NCI-H2196 (cell line): Measurements from ENCODE around the gene CZIB.
"Not testable (repeated sequence)": the region's sequence is repeated elsewhere in the genome, so short reads cannot be mapped to it uniquely, and the experiment has no call there.

Experiments
- DNase-seq: peaks from one replicate; lab custom pipeline; 2025; ENCODE audit not compliant: unreplicated experiment; lab: John Stamatoyannopoulos, UW

CZIB gene

DNA sequence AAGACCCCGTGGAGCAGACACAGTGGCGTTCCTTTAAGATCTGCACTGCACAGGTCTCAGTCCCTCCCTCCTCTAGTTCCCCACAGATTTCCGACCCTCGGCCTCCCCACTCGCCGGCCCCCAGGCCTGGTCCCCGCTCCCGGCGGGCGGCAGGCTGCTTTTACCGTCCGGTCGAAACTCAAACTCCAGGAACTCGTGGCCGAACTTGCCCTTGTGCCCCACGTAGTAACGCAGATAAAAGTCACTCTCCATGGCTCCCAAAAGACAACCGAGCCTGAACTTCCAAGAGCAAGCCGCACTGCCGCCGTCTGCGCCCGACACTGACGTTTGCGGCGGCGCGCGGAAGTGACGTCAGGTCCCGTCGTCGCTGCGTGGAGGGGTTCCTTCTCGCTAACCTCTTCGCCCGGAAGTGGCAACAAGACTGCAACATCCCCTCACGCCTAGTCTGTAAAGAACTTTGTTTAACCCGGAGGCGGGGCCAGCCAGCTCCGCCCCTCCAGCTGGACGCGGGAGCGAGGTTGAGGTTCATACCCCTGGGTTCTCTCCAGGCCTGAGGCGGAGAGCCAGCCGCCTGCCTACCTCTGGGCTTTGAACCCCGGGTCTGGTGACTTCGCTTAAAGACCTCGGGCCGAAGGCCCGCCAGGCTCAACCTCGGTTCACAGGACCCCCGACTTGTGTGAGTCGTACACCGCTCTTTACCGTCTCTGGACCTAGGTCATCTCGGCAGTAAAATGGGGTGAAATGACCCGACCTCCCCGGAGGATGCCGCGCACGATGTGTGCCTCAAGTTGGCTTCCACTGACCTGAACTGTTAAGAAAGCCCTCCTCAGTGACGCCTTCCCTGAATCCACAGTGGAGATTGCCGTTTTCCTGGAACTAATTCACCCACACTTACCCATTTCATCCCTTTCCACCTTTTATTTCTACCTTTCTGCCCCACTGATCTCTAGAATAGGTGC lies 18.0 kb upstream of the CZIB start, which contains the start of gene MAGOH:
Gene MAGOH, minus strand, starts transcription at position 322 of the 959 bp plus-strand sequence. Its CDS starts 70 bp downstream, at position 252.
- DNase-seq, result peak; percentile 93

DNA sequence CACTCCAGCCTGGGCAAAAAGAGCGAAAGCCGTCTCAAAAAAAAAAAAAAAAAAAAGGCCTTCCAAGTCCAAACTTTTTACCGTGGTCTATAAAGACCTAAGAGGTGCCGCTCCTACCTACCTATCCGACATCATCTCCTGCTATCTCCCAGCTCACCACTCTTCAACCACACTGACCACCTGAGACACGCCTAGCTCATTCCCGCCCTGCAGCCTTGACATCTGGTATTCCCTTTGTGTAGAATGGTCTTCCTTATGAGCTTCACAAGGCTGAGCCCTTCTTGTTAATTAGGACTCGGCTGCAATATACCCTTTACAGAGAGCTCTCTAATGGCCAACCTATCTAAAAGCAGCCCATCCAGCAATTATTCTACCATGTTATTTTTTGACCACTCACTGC lies 17.2 kb upstream of the CZIB start:
- no peak for DNase-seq

DNA sequence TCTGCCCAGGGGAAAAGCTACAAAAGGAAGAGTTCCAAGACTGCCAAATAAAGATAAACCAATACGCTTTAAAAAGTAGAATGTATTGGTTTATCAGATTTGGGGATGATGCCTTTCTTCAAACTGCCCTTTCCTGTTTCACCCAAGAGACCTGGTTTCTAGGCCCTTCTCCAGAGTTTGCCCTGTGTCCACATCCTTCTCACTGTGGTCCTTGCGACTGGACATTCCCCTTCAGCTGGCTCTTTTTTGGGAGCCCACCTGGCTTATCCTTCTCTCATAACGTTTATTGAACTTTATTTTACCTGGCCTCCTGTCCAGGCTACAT lies 490 bp upstream of the CZIB start:
- DNase-seq, result no peak

DNA sequence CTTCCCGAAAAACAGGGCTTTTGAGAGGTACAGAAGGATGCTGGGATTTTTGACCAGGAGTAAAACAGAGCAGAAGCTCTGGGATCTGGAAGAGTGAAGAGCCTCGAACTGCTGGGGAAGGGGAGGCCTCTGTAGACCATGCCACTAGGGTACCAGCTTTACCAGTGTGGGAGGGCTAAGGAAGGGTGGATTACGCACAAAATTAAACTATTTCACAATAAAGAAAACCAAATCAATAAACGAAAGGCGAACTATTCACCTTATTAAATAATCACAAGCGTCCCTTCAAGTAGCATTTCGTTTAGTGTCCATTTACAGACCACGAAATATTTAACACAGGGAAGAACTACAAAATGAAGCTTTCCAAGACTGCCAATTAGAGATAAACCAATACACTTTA lies 723 bp downstream of the CZIB start:
- no peak for DNase-seq

DNA sequence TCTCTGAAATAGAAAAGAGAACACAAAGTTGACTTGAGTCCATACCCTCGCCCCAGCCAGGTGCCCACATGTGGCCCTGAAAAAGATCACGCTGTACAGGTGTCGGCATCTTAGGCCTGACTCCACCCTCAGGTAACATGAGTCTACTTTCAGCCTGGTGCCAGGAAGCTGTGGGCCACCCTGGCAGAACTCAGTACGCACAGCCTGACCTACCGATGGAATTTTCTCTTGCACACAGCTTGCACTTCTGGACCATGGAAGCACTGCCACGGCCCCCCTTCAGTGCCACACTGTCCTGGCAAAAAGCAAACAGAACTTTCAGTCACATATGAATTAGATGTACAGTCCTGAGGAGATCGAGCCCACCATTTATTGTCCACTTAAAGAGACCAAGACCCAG lies 2.2 kb downstream of the CZIB start:
- DNase-seq, result no peak

DNA sequence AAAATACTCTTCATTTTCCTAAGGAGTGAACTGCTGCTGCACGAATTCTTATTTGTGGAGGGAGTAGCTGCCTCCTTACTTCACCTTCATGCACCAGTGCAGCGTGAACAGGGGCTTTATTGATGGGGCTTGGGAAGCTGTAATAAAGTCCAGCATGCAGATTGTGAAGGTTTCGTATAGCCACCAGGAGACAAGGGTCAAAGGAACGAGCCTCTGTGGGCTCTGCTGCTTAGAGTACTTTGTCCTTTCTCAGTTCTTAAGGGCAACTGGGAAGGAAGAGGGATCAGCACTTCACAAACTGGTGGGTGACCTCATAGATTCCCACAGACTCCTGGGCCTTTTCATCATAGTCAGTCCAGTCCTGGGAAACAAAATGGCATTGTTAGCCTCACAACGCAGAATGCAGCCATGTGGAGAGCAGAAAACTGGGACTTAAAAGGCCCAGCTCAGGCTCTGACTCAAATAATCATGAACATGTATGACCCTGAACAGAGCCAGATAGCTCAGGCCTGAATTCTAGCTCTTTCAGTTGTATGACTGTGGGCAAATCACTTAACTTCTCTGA lies 6.0 kb downstream of the CZIB start:
- DNase-seq, result no peak

DNA sequence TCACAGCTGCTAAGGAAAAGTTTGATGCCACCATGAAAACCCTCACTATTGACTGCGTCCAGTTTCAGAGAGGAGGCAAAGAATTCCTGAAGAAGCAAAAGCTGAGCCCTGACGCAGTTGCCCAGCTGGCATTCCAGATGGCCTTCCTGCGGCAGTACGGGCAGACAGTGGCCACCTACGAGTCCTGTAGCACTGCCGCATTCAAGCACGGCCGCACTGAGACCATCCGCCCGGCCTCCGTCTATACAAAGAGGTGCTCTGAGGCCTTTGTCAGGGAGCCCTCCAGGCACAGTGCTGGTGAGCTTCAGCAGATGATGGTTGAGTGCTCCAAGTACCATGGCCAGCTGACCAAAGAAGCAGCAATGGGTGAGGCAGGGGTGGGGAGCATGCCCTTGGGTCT lies 9.5 kb downstream of the CZIB start:
- DNase-seq, result no peak

DNA sequence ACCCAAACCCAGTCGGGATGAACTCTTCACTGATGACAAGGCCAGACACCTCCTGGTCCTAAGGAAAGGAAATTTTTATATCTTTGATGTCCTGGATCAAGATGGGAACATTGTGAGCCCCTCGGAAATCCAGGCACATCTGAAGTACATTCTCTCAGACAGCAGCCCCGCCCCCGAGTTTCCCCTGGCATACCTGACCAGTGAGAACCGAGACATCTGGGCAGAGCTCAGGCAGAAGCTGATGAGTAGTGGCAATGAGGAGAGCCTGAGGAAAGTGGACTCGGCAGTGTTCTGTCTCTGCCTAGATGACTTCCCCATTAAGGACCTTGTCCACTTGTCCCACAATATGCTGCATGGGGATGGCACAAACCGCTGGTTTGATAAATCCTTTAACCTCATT lies 10.1 kb downstream of the CZIB start:
- DNase-seq, result no peak

DNA sequence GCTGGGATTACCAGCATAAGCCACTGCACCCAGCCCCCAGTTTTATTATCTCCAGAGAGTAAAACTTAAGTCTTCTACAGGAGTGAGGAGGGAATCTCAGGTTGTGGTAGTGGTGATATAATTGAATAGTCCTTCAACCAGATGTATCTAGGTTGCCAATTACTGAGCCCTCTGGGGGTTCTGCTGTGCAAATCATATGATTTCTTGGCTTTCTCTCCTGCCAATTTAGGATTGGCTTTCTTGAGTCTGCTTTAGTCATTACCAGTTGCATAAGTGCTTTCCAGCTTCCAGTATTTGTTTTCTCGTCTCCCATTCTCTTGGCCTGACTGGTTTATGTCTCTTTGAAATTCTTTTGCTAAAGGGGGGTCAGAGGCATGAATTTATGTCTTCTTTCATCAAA lies 12.7 kb downstream of the CZIB start:
- DNase-seq, result no peak

DNA sequence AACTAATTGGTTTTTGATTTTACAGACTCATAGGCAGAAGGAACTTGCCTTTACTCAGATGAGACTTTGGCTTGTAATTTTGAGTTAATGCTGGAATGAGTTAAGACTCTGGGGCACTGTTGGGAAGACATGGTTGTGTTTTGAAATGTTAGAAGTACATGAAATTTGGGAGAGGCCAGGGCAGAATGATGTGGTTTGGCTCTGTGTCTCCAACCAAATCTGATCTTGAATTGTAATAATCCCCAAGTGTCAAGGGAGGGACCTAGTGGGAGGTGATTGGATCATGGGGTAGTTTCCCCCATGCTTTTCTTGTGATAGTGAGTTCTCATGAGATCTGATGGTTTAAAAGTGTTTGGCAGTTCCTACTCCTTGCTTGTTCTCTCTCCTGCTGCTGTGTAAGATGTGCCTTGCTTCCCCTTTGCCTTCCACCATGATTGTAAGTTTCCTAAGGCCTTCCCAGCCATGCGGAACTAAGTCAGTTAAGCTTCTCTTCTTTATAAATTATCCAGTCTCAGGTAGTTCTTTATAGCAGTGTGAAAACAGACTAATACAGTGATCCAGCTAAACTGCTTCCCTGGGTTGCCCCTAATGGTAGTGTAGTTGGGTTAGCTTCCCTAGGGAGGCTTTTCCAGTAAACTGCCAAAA lies 13.6 kb downstream of the CZIB start:
- no peak for DNase-seq

DNA sequence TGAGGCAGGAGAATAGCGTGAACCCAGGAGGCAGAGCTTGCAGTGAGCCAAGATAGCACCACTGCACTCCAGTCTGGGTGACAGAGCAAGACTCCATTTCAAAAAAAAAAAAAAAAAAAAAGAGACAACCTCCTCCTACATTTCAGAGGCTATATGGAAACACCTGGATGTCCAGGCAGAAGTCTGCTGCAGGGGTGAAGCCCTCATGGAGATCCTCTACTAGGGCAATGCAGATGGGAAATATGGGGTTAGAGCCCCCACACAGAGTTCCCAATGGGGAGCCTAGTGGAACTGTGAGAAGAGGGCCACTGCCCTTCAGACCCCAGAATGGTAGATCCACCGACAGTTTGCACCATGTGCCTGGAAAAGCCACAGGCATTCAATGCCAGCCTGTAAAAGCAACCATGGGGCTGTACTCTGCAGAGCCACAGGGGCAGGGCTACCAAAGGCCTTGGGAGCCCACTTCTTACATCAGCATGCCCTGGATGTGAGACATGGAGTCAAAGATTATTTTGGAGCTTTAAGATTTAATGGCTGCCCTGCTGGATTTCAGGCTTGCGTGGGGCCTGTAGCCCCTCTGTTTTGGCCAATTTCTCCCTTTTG lies 14.2 kb downstream of the CZIB start:
- not testable (repeated sequence) for DNase-seq

DNA sequence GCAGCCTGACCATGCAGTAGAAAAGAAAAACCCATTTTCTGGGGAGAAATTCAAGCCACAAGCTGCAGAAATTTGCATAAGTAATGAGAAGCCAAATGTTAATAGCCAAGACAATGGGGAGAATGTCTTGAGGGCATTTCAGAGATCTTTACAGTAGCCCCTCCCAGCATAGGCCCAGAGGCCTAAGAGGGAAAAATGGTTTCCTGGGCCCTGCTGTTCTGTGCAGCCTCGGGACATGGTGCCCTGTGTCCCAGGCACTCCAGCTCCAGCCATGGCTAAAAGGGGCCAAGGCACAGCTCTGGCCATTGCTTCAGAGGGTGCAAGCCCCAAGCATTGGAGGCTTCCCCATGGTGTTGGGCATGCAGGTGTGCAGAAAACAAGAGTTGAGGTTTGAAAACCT lies 14.9 kb downstream of the CZIB start:
- not testable (repeated sequence) for DNase-seq

DNA sequence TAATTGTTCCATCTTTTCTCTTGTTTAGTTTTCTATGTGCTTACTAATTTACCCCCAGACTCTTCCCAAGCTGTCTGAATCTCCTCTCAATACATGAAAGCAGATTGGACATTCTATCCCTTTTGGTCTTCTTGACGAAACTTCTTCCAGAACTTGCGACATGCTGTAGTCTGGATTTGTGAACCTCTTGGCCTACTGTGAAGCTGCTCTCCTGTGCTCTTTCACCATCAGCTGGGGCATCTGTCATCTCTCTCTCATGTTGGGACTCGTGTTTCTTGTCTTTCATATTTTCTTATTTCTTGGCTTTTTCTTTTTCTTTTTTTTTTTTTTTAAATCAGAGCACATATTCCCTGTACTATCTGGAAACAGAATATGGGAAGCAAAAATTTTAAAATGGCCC lies 17.0 kb downstream of the CZIB start:
- no peak for DNase-seq

DNA sequence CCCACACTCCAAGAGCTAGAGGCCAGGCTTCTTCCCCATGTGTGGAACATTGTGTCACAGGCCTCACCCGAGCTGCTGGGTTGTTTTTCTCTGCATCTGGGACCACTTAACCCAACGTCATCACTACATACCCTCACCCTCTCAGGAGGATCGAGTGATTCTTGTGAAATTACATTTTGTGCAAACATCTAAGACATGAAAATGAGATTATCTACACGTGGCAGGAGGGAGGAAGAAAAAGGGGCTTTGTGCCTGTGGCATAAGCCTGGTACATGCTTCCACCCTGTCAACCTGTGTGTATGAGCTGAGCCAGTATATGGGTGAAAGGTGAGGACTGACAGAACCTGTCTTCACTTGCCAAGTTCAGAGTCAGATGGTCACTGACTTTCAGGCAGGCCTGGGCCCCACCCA lies 22.2 kb downstream of the CZIB start:
- DNase-seq, result no peak

DNA sequence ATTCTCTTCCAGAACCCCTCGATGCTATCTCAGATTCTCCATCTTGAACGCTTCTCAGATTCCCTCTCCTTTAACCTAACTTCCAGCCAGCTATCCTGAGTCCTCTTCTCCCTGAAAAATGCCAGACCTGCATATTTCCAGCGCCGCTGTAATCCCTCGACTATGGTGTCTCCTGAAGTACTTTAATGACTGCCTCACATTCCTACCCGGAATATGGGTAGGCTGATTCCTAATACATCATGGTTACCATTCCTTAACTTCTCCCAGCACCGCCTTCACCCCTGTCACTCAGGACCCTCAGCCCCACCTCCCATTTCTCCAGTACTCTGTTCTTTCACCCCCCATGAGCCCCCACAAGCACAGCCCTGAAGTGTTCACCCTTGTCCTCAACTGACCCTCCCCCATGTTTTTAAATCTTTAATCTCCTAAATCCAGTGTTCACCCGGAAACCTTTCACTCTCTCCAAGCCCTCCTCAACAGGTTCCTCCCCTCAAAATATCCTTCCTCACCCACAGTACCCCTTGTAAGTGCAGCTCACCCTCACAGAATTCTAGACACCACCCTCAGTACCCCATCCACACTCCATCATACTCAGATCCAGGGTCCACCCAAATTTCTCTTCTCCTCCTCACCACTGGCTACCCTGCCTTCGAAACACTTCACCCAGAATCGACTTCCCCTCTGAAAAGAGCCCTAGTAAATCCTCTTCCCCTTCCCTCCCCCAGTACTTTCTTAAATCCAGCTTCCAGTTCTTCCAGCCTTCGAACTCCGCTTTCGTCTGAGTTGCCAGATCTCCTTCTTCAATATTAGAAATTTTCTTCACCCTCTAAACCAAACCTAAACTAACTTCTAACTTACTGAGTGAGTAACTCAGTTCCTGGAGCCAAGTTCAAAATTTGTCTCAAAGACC lies 22.9 kb downstream of the CZIB start:
- no peak for DNase-seq

DNA sequence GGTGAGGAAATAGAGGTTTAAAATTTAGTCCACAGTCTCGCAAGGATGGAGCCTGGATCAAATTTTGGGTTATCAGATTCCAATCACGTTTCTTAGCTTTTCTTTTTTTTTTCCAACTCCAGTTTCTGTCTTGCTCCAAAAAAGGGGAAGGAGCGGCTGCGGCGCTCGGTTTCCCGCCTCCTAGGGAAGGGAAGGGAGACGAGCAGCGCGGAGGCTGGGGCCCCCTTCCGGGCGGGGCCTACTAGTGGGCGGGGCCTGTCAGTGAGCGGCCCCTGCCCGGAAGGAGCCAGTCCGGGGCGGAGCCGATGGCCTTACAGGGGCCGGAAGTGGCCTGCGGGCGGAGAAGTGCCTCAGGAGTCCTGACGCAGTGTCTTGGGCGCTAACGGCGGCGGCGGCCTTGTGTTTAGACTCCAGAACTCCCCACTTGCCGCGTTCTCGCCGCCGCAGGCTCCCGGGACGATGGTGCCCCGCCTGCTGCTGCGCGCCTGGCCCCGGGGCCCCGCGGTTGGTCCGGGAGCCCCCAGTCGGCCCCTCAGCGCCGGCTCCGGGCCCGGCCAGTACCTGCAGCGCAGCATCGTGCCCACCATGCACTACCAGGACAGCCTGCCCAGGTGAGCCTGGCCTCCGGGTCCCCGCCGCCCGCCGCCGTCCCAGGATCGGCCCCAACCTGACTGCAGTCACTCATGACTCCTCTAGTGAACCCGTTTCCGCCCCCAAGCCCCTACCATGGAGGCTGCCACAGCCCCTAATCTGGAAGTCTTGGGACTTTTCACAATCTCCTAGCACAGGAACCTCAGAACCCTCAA lies 23.7 kb downstream of the CZIB start, which contains the start of gene CPT2:
Gene CPT2, plus strand, starts transcription at position 340 of the 806 bp plus-strand sequence. Its CDS starts 120 bp downstream, at position 460.
- DNase-seq, result peak; percentile 96

DNA sequence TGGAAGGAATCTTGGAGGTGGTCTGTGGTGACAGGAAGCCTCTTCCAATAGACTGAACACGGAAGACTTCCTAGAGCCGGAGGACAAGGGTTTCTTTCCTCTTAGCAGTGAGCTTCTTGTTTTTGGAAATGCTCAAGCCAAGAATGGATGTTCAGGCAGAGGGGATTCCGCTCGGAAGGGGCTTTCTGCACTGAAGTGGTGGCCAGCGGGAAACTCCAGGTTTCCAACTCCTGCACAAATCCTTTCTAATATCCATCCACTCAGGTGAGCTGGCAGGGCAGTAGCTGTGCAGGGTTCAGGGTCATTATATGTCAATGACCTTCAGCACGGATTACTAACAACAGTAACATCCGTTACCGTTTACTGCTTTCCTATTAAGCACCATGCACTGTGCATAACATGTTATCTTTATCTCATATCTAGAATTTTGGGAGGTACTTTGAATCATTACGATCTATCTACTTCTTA lies 24.4 kb downstream of the CZIB start:
- DNase-seq, result no peak

DNA sequence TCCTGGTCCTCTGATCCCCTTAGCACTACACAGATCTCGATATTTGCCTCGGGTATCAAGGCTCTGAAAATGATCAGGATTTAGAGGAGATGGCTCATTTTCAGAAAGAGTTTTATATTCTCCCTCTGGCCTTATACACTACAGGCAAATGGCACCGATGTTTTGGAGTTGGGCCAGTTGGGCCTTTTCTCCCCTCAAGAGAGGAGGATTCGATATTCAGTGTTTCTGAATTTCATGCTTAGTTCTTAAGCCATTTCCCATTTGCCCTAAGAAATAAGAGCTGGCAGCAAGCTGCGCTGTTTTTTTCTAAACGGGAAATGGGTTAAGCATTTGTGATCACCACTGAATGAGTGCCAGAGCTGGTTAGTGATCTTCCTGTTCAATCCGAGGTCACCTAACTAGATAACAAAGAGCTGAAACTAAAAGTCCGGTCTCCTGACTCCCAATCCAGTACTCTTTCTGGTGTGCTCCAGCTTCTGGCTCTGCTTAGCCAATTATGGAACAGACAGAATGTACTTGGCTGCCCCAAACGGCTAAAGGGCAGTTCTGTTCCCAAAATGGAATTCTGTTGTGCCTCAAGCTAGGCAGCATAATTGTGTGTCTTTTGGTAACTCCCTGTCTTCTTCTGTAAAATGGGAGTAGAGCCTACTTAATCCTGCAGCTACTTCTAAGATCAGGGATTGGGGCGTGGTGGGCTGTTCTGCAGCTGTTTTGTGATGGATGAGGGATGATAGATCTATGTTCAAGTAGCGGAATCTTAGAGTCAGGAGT lies 25.0 kb downstream of the CZIB start:
- DNase-seq, result no peak

DNA sequence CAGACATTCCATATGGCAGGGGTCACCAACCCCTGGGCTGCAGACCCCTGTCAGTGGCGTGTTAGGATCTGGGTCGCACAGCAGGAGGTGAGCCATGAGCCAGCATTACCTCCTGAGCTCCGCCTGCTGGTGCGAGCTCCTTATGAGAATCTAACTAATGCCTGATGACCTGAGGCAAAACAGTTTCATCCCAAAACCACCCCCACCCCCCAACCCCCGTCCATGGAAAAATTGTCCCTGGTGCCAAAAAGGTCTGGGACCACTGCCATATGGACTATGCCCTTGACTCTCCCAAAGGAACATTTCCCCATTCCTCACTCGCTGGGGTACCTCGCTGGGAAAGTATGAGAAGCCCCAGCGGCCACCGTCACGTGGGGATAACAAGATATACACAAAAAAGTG lies 30.2 kb downstream of the CZIB start:
- no peak for DNase-seq
